Fibroblast of lung (primary cell): ENCODE measurements around the gene PLCL1. TPM values are rescaled to one million over a fixed set of nuclear protein-coding genes. Genes with fewer than 3 reads are reported as not detected.

Experiments used
- DNase-seq, 2 donors: peaks; one replicate each; pipeline versions ENCODE4 v3.0.0 to v3.0.0-alpha.2; 2010; ENCODE audit warnings: low read depth in 2 of 2
- H2AFZ ChIP-seq: 2 replicates; pipeline ENCODE4 v1.5.1; 2012; ENCODE audit warnings: low read length, control low read depth, inconsistent platforms
- H3K27ac ChIP-seq: 2 replicates; pipeline ENCODE4 v1.5.1; 2011; ENCODE audit warnings: low read length, control low read depth; ENCODE audit not compliant: insufficient read depth
- H3K27me3 ChIP-seq: 2 replicates; pipeline ENCODE4 v1.5.1; 2011; ENCODE audit warnings: mild to moderate bottlenecking, low read length; ENCODE audit not compliant: control insufficient read depth, insufficient read depth
- H3K36me3 ChIP-seq: 2 replicates; pipeline ENCODE4 v1.5.1; 2011; ENCODE audit warnings: low read length; ENCODE audit not compliant: control insufficient read depth, insufficient read depth
- H3K4me1 ChIP-seq: 2 replicates; pipeline ENCODE4 v1.5.1; 2011; ENCODE audit warnings: low read length; ENCODE audit not compliant: control insufficient read depth, insufficient read depth; ENCODE audit errors: extremely low read depth
- H3K4me2 ChIP-seq: 2 replicates; pipeline ENCODE4 v1.5.1; 2011; ENCODE audit warnings: low read length, control low read depth; ENCODE audit not compliant: insufficient read depth; ENCODE audit errors: extremely low read depth
- H3K4me3 ChIP-seq, 4 experiments: fragments of 200-600 bp in 1 of 4; sonication (generic) in 1 of 4; replicated peaks in 1 of 4; 2 replicates each; pipeline ENCODE4 v1.5.1; 2011 to 2016; ENCODE audit warnings: low read length in 4 of 4, low read depth in 3 of 4, mild to moderate bottlenecking in 3 of 4, control low read depth in 2 of 4, inconsistent platforms in 1 of 4, mixed read lengths in 1 of 4; ENCODE audit not compliant: insufficient read depth in 1 of 4; ENCODE audit errors: control extremely low read depth in 1 of 4
- H3K79me2 ChIP-seq: 2 replicates; pipeline ENCODE4 v1.5.1; 2012; ENCODE audit warnings: mild to moderate bottlenecking, low read length, inconsistent platforms; ENCODE audit not compliant: control insufficient read depth, insufficient read depth
- H3K9ac ChIP-seq: 2 replicates; pipeline ENCODE4 v1.5.1; 2011; ENCODE audit warnings: mild to moderate bottlenecking, low read length, control low read depth; ENCODE audit not compliant: insufficient read depth
- H3K9me3 ChIP-seq: 2 replicates; pipeline ENCODE4 v1.5.1; 2012; ENCODE audit warnings: low read depth, low read length; ENCODE audit not compliant: control insufficient read depth, insufficient read depth
- H4K20me1 ChIP-seq: 2 replicates; pipeline ENCODE4 v1.5.1; 2011; ENCODE audit warnings: low read length; ENCODE audit not compliant: control insufficient read depth, insufficient read depth; ENCODE audit errors: extremely low read depth
- CTCF ChIP-seq, 2 donors: IDR thresholded peaks in 1 of 2; conservative IDR thresholded peaks in 1 of 2; 1 replicate in 1 of 2; 2 replicates in 1 of 2; pipeline ENCODE4 v1.5.1; 2011 to 2012; ENCODE audit warnings: low read length in 2 of 2, control low read depth in 1 of 2, inconsistent platforms in 1 of 2, low read depth in 1 of 2, mild to moderate bottlenecking in 1 of 2
- EZH2 ChIP-seq: IDR thresholded peaks from 2 replicates; pipeline ENCODE4 v1.5.1; 2012; ENCODE audit warnings: low read length, control low read depth, mild to moderate bottlenecking; ENCODE audit errors: missing control alignments
- polyA plus RNA-seq, 2 donors: library from polyadenylated mRNA; depleted of rRNA in 1 of 2; stranded (reverse) in 1 of 2; unstranded in 1 of 2; fragments of >200 nt; gene quantifications; 2 replicates each; pipeline ENCODE4 v1.2.1, GENCODE V29; 2011 to 2012; ENCODE audit warnings: missing spikeins in 1 of 2
- total RNA-seq: library from RNA; depleted of rRNA; stranded (reverse); fragments of >200 nt; gene quantifications from 2 replicates; pipeline ENCODE4 v1.2.1, GENCODE V29; 2014

Gene PLCL1
- total and polyA plus RNA-seq, 2 donors (not counting 1 experiment from before 2014, with no cell fraction given) = 0.48 to 0.83 TPM

- H3K27ac ChIP-seq = no peak overlapping the region
- no peak overlapping the region for H3K4me3 ChIP-seq
- no peak overlapping the region for H3K9ac ChIP-seq
- no peaks in the 10 kb centered on the region for H3K36me3 ChIP-seq
- no peaks in the 10 kb centered on the region for H3K27me3 ChIP-seq
- no peaks in the 10 kb centered on the region for H3K4me1 ChIP-seq
- no peak overlapping the region for H2AFZ ChIP-seq
- H3K79me2 ChIP-seq = no peaks in the 10 kb centered on the region
- no peaks in the 10 kb centered on the region for H3K9me3 ChIP-seq
- no peak overlapping the region for H3K4me2 ChIP-seq
- H4K20me1 ChIP-seq = no peaks in the 10 kb centered on the region
- no peak for TF ChIP-seq EZH2
- TF ChIP-seq CTCF (conservative IDR thresholded peaks at IDR 0.05 in 1 of 2, IDR thresholded peaks at IDR 0.05 in 1 of 2; ENCODE audit: low read depth in 1 of 2, low read length in 2 of 2) = no peak
- no peak for DNase-seq
Observed at GRCh38 chr2:197924483-197924882, 120.1 kb downstream of the PLCL1 start.

- TF ChIP-seq EZH2 (no peak), CTCF (conservative IDR thresholded peaks at IDR 0.05 in 1 of 2, IDR thresholded peaks at IDR 0.05 in 1 of 2; ENCODE audit: low read depth in 1 of 2, low read length in 2 of 2) (no peak)
- no peak overlapping the region for H3K4me2 ChIP-seq
- no peaks in the 10 kb centered on the region for H3K4me1 ChIP-seq
Observed at GRCh38 chr2:197925204-197925603, 120.8 kb downstream of the PLCL1 start.

GRCh38 chr2:197925976-197926375 is 121.6 kb downstream of the PLCL1 start:
- H3K27ac ChIP-seq = no peak overlapping the region
- no peaks in the 10 kb centered on the region for H3K27me3 ChIP-seq
- TF ChIP-seq CTCF (conservative IDR thresholded peaks at IDR 0.05 in 1 of 2, IDR thresholded peaks at IDR 0.05 in 1 of 2; ENCODE audit: low read depth in 1 of 2, low read length in 2 of 2) = no peak
- TF ChIP-seq EZH2 = no peak
- H4K20me1 ChIP-seq = no peaks in the 10 kb centered on the region
- H2AFZ ChIP-seq = no peak overlapping the region
- H3K9ac ChIP-seq = no peak overlapping the region
- H3K36me3 ChIP-seq = no peaks in the 10 kb centered on the region
- no peak overlapping the region for H3K4me3 ChIP-seq
- no peaks in the 10 kb centered on the region for H3K9me3 ChIP-seq
- no peaks in the 10 kb centered on the region for H3K79me2 ChIP-seq
- H3K4me2 ChIP-seq = no peak overlapping the region
- no peak for DNase-seq
- no peaks in the 10 kb centered on the region for H3K4me1 ChIP-seq

More at GRCh38 chr2:197925204-197925603, 120.8 kb downstream of the PLCL1 start:
- no peaks in the 10 kb centered on the region for H3K9me3 ChIP-seq
- no peaks in the 10 kb centered on the region for H3K79me2 ChIP-seq
- no peak overlapping the region for H3K4me3 ChIP-seq
- no peaks in the 10 kb centered on the region for H3K27me3 ChIP-seq
- H4K20me1 ChIP-seq = no peaks in the 10 kb centered on the region
- H3K9ac ChIP-seq = no peak overlapping the region
- H3K36me3 ChIP-seq = no peaks in the 10 kb centered on the region
- H3K27ac ChIP-seq = no peak overlapping the region
- H2AFZ ChIP-seq = no peak overlapping the region
- DNase-seq = no peak
